ENCODE data around the gene CNTN5.

GRCh38 chr11:99079576-99079975 is 58.8 kb downstream of the CNTN5 start:
- TF ChIP-seq CTCF (IDR thresholded peaks at IDR 0.05; ENCODE audit: poor library complexity) (no peak), EZH2phosphoT487 (IDR thresholded peaks at IDR 0.05; ENCODE audit: low read depth, severe bottlenecking, unreplicated experiment) (no peak), EZH2 (IDR thresholded peaks at IDR 0.05; ENCODE audit: borderline replicate concordance) (no peak)

Data from hepatocyte (in vitro differentiated cells).